GM21786 (cell line): ENCODE data around the gene GNAS-AS1.

Experiments used
- ATAC-seq: cut with Tn5 transposase; IDR thresholded peaks from one replicate; pipeline ENCODE4 v1.9.1; 2021; ENCODE audit not compliant: unreplicated experiment

The GNAS-AS1 gene

DNA sequence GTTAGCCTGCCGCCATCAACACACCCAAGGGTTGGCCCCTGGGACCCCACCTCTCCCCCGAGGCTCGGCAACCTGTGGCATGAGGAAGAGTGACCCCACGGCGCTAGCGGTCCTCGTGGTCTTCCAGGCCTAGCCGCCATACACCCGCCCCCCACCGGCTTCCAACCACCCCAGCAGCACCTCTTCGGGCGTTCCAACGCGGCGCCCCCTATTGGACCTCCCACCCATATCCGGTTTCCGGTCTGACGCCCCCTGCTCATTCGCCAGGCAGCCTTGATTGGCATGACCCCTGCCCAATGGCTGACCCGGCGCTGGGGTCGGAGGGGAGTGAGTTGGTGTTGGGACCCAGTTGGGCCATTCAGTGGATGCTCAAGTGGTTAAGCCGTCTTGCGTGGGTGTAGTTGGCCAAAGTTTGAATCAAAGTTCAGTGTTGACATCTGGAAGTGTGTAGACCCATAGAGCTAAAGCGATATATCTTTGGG, at the start of gene GNAS-AS1:
Gene GNAS-AS1, minus strand, starts transcription at position 210 of the 482 bp plus-strand sequence.
- peak; percentile 68 for ATAC-seq

DNA sequence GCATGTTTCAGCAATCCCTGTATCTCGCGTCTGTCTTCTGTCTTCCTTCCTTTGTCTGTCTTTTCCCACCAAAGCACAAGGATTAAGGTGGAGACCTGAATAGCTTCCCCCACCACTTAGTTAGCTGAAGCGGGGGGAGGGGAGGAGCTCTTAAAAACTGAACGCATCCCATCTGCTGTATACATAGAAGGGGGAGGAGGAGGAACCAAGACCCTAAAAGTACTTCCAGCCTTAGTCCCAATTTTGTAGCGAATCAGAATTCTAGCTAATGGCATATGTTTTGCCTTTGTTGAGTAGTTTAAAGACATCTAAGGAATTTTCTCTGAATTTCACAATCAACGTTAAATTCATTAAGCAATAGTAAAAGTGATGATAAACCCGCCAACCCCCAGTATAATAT, 49.7 kb upstream of the GNAS-AS1 start:
- ATAC-seq: no peak

DNA sequence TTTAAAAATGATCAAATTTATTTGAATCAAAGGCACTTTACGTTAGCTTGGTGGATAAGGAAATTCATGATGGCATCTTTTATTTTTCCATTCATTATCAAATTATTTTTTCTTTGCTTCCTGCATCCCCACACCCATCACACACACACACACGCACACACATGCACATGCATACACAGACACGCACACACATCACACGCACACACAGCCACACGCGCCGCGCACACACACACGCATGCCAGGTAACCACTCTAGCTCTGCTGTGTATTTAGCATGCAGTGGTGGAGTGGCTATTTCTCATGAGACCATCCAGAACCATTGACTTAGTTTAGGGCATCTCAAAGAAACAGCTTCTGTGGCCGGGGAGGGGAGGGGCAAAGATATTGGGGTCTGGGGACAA, 48.8 kb upstream of the GNAS-AS1 start:
- ATAC-seq: no peak

DNA sequence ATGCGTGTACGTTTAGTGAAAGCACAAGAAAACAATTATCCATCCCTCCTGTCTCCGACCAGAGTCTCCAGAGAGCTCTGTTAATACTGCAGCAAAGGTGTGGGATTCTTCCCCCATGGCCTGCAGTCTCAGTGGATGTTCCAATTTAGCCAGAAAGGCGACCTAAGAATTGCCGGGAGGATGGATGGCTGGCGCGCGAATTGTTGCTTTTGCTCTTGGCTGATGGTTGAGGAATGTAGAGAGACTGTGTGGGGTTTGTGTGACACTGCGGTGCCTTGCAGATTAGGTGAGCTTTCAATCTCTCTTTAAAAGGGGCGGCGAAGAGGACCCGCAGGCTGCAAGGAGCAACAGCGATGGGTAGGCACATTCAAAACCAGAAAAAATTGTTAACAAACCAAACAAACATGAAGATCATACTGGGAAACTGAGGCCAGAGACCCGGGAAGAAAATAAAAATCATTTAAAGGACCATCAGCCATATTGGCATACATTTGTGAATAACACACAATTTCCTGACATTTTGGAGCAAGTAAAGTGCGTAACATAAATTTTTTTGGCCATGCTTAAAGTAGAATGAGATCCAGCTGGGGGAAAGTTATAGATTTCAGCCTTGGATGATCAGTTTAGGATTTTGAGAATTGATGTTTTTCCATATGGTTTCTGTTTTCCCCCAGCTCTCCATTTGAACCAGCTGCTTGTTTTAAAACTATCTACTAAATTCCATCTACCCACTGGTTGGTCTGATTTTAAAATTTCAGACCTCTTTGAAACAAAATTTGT, 48.1 kb upstream of the GNAS-AS1 start:
- ATAC-seq: no peak

DNA sequence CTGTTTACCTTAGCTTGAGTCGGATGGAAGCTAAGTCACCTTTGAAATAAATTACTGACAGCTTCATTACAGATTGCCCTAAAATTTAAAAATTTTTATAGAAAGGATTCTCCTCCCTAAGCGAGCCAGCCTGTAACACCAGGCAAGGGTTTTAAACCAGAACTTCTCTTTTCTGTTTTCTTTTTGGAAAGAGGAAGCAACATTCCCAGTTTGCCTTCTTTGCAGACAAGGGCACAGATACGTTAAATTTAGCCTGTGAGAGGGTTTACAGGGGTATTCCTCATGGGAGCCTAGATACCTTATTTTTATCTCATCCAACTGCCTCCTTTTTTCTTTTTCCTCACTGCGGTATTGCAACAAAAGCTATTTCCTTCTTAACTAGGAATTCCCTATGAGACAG, 46.8 kb upstream of the GNAS-AS1 start:
- ATAC-seq: no peak

DNA sequence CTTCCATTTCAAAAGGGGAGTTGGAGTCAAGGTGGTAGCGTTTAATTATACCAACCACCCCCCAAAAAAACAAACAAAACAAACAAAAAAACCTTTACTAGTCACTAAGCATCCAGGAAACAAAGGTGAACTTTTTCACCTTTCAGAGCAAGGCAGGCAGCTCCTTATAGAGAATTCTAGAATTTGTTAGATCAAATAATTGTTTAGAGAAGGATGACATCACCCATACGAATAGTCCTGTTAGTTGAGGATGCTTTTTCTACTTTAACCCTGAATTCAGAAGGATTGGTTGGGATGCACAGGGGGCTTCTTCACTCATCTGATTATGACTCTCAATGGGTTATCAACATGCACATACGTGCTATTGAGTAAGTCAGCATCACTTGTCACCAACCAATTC, 46.1 kb upstream of the GNAS-AS1 start:
- ATAC-seq: no peak

DNA sequence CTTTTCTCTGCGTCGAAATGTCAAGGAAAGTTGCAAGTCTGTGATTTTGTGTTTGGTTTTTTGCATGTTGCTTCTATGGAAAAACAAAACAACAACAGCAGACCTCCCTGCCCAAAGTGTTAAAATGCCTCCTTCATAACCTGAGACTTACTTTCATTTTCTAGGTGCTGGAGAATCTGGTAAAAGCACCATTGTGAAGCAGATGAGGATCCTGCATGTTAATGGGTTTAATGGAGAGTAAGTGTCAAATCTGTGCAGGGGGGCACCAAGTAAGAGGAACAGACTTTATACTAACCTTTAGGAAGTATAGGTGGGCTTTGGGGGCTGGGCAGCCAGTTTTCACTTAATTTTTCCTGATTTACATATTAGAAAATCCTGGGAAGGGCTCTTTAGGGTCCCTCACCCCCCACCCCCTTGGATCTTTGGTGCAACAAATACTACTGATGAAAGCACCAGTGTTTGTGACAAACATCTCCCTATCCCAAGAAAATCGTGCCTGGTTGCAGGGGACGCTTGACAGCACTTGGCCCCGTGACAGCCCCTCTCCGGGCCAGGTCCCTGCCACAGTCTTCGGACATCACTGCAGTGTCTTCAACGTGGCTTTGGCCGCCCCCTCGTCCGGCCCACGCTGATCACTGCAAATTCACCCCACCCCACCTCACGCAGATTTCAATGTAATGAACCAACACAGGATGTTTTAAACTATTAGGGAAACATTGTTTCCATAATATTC, 44.9 kb upstream of the GNAS-AS1 start:
- ATAC-seq: no peak

DNA sequence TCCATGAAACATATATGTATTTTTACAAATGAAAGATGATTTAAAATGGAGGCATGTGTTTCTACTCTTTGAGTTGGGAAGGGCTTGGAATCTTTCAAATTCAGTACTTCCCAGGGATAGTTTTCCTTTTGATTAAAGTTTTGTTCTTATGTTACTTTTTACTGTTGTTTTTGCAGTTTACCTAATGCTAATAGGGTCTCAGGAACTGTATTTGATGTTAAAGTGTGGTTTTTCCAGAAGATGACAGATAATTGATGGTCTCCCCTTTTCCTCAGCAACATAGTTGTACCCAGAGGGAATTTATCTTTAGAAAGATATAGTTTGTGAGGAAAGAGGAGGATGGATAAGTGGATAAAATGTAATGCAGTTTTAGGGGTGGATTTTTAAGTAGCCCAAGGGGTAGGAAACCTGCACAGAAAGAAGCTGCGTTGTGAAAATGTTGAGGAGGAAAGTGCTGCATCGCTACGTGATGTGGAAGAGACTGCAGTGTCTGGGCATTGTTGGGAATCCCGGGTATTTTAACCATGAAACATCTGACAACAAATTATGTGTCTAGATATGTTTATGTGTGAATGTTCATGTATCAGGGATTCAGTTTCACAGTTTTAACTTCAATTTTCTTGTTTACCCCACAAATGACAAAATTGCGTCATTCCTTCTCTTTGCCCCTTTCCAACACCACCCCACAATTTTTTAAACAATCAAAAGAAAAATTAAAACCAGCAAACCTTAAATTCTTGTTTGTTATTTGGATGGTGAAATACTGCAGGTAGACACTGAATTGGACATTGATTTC, 44.1 kb upstream of the GNAS-AS1 start:
- no peak for ATAC-seq

DNA sequence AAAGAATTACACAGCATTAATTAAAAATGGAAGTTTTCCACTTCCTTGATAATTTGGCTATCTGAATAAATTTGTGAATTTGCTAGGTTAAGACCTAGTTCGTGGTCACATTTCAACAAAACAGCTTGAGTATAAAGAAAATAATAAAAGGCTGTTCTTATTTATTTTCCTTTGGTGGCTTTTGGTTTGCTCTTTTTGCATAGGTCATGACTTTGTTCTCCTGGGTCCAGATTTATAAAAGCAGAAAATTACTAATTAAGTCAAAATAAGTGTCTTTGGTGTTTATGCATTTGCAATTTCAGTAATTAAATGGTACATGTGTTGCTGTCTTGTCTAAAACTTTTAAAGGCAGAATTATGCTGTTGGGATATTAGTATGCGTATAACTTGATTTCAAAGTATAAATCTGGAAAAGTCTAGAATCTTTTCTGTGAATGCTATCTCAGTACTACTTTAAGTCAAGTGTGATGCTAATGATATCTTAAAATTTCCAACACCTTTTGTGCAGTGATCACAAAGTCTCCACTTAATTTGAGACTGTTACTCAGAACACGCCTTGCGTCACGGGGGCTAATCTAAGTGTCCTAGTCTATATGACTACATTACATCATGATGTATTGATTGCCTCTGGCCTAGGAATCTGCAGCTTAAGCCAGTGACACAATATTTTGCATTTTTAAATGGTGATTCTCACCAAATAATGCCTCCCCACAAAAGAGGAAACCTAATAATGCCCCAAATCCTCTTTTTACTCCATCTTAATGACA, 42.8 kb upstream of the GNAS-AS1 start:
- no peak for ATAC-seq

DNA sequence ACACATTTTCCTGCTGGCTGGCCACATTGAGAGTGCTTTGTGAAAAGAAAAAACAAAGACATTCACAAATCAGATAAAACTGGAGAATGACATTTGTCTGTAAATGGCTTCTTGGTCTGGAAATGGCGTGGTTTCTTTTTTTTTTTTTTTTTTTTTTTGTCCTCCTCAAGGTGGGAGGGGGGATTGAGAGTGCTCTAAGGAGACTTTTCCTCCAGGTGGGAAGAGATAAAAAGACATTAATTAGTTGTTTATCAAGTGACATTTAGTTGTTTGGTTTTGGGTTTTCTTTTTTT, 42.2 kb upstream of the GNAS-AS1 start:
- ATAC-seq: no peak

DNA sequence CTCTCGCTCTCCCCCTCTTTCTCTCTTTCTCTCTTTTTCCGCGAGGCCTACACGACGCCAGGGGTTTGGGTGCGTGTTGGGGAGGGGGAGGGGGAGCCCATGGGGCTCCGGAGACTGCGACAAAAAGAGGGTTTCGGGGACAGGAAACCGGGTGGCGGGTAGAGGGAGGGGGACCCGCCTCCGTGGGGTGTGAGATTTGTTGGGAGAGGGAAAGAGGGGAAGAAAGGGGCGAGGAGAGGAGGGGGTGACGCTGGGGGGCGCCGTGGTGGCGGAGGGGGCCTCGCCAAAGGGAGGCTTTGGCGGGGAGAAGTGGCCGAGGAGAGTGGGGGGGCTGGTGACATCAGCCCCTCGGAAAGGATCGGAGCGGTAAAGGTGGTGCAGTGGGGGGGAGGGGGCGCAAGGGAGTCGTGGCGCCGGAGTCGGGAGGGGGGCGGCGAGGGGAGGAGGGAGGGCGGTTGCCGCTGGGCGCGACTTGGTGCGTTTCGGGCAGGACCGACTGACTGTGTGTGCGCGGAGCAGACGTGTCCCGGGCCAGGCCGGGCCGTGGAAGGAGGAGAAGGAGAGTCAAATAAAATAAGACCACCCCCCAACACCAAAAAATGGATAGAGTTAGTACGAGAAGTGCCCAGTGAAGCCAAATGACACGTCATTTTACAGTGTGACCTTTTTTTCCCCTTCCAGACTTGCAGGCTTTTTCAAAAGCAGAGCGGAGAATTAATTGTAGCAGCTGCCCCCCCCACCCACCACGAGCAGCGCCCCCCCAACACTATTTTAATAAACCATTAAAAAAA, 41.6 kb upstream of the GNAS-AS1 start:
- no peak for ATAC-seq

DNA sequence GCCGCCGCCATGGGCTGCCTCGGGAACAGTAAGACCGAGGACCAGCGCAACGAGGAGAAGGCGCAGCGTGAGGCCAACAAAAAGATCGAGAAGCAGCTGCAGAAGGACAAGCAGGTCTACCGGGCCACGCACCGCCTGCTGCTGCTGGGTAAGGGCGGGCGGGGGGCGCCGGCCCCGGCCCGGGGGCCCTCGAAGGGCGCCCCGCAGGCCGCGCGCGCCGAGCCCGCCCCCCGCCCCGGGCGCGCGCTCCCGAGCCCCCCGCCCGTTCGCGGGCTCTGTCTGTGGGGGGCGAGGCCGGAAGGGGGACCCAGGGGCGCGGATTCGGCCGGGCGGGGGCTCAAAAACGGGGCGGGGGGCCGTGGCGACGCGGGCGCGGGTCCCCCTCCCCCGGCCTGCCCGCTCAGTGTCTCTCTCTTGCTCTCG, 41.0 kb upstream of the GNAS-AS1 start:
- no peak for ATAC-seq

DNA sequence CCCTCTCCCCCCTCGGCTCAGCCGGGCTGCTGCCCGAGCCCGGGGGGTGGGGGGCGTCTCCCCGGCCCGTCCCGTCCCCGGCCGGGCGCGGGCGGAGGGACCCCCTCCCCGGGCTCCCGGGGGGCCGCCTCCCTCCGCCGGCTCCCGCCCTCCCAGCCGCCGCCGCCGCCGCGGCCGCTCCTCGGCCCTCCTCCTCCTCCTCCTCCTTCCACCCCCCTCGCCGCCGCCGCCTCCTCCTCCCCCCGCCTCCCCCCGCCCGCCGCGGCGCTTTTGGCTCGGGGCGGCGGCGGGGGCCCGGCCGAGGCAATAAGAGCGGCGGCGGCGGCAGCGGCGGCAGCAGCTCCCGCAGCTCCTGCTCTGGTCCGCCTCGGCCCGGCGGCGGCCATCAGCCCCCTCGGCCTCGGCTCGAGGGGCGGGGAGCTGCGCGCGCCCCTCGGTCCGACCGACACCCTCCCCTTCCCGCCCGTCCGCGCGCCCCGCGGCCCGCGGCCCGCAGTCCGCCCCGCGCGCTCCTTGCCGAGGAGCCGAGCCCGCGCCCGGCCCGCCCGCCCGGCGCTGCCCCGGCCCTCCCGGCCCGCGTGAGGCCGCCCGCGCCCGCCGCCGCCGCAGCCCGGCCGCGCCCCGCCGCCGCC, 40.5 kb upstream of the GNAS-AS1 start:
- ATAC-seq: no peak

DNA sequence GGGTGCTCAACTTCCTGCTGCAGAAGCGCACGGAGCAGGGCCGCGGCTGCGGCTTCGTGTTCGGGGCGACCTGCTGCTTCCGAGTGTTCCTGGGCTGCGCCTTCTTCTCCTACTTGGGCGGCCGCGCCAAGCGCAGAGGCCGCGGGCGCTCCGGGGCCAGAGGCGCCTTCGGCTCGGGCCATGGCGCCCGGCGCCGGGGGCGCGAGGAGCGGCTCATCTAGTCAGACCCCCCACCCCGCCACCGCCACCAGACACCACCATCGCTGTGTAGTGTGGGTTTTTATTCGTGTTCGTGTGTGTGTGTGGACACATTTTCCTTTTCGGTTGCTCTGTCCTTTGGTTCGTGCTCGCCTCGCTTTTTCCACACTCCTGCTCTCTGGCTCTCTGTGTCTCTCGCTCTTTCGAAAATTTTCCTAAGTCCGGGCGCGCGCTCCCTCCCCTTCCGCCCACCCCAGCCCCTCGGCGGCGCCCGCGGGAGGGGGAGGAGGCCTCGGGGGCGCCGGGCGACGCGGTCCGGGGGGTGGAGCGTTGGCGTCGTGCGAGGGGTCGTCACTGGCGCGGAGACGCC, 39.9 kb upstream of the GNAS-AS1 start:
- ATAC-seq: no peak

DNA sequence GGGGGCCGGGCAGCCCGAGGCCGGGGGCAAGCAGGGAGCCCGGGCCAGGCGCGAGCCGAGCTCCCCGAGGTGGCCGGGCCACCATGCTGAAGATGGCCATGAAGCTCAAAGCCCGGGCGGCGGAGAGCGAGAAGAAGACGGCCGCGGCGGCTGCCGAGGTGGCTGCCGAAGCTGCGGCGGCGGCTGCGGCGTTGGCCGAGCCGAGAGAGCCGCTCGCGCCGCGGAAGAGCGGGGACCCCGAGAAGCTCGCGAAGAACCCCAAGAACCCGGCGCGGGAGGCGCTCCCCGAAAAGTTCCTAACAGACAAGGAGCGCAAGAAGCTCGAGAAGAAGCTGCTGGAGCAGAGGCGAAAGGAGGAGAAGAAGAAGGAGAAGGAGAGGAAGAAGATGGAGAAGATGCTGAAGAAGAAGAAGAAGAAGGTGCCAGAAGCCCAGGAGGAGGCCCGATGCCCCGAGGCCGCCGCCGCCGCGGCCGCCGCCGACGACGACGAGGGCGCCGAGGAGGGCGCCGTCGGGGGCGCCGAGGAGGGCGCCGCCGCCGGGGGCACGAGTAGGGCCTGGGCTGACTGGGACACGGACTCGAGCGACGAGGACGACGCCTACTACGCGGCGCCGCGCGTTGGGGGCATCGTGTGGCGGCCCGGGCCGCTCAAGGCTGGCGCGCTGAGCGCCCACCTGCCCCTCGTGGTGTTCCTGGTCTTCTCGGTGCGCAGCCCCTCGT, 39.3 kb upstream of the GNAS-AS1 start:
- no peak for ATAC-seq

DNA sequence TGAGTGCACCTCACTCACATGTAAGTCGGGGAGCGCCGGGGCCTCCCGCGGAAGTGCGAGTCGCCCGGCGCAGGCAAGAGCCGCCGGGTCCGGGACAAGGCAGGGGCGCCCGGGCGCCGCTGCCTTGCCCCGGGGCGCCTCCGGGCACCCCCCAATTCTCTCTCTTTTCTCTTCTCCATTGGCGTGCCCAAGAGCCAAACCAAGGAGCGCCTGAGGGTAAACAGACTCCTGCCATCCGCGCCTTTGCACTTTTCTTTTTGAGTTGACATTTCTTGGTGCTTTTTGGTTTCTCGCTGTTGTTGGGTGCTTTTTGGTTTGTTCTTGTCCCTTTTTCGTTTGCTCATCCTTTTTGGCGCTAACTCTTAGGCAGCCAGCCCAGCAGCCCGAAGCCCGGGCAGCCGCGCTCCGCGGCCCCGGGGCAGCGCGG, 38.6 kb upstream of the GNAS-AS1 start:
- no peak for ATAC-seq

DNA sequence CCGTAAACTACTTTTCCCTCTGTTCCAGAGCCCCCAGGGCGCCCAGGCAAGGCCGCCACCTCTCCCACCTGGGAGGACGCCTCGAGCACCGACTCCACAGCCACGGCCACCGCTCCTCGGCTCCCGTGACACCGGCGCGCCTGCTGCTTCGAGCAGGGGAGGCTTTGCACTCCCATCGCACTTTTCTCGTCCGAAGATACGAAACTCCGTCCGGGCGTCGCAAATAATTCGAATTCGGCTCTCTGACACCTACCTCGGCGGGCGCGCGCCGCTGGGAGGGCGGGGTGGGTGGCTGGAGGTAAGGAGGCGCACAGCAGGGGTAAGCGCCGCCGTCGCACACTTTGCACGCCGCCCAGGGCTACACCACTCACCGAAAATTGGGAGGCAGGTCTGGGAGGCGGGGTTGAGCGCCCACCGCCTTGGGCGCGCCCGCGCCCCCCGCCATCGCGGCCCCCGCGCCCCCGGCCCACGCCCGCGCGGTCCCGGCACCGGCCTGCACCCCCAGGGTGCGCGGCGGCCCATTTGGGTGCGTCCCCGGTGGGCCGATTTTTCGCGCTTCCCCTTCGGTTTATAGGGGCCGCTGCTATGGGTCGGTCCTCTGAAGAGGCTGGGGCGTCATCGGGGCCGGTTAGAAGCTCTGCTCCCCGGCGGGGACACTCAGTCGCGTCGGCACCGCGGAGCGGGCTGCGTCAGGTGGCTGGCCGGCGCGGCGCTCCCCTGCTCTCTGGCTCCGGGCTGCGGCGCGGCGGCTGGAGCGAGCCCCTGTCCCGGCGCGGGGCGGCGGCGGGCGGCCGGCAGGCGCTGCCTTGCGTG, 38.0 kb upstream of the GNAS-AS1 start:
- ATAC-seq: peak; percentile 40

DNA sequence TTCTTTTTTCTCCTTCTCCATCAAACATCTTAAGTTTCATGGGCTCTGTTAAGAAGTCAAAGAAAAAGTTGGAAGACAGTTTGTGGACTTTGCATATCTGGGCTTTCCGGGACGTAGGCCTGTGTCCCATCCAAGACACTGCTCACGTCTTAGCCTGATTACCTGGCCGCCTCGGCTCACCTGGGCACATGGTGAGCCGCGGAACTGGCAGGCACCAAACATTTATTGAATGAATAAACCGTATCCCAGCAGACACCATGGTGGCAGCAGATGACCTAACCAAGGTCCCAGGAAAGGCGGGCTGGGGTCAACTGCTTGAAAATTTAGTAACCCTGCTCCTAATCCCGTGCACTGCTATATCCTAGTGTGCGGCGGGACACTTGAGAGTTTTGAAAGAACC, 37.4 kb upstream of the GNAS-AS1 start:
- ATAC-seq: no peak
